Measurements from ENCODE around the gene MYL3.
"Not testable (repeated sequence)": the region's sequence is repeated elsewhere in the genome, so short reads cannot be mapped to it uniquely, and the experiment has no call there.

The MYL3 gene

DNA sequence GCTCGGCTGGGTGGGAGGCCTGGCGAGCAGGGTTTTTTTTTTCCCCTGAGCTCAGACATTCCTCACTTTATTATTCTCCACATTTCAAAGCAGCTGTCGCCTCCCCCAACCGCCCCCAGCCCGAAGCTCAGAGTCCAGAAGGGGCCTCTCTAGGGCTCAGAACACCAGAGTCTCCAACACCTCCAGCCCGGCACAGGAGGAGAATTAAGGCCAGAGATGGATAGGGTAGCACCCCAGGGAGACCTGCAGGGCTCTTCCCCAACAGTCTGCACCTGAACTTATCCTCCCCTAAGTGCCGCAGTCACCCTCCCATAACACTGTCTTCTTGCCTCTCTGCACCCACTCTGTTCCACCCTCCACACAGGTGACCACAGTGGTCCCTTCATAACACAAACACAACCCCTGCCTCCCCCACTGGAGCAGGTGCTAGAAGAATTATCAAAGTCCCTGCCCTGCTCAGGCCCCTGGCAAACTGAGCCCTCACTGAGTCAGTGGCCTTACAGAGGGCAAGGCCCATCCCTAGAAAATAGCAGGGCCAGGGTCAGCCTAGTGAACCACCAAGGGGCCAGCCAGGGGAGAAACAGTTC, 14.1 kb downstream of the MYL3 start:
- no peak for DNase-seq

DNA sequence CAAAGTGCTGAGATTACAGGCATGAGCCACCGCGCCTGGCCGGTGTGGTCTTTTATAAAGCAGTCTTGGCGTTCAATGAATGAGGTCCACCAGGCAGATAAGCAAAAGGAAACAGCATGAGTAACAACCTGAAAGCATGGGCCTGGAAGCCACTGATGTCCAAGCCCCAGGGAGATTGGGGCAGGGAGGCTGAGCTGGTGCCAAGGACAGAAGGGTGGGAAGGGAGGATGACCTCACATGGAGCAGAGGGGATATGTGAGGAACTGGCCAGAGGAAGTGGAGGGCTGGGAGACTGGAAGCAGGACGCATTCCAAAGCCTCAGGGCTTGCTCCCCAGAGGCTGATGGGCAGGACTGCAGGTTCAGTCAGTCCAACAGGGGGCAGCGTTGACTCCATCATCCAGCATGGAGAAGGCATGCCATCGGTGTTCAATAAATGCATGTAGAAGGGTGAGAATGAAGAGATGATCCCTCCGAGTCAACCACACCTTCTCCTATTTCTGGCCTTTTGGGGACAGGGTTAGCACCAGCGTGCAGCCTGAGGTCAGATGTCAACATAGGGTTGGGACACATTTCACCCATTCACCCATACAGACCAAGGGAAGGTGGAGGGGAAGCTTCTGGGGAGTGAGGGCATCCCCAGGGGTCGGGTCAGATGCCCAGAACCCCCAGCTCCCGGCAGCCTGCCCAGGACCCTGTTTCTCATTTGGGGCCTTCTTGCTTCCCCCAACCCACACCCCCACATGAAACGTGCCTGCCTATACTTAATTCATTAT, 14.8 kb downstream of the MYL3 start:
- peak; percentile 68 for DNase-seq

DNA sequence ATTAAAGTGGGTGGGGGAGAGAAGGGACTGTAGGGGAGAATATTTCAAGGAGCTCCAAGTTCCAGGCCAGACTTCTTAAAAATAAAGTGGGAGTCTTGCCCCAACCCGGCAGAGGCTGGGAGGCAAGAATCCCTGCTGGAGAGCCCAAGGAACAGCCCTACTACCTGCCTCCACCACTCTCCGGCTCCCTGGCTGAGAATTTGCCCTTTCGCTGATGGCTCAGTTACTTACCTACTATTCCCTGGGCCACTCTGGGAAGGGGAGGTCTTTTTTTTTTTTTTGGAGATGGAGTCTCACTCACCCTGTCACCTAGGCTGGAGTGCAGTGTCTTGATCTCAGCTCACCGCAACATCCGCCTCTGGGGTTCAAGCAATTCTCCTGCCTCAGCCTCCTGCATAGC, 15.5 kb downstream of the MYL3 start:
- DNase-seq = no peak

DNA sequence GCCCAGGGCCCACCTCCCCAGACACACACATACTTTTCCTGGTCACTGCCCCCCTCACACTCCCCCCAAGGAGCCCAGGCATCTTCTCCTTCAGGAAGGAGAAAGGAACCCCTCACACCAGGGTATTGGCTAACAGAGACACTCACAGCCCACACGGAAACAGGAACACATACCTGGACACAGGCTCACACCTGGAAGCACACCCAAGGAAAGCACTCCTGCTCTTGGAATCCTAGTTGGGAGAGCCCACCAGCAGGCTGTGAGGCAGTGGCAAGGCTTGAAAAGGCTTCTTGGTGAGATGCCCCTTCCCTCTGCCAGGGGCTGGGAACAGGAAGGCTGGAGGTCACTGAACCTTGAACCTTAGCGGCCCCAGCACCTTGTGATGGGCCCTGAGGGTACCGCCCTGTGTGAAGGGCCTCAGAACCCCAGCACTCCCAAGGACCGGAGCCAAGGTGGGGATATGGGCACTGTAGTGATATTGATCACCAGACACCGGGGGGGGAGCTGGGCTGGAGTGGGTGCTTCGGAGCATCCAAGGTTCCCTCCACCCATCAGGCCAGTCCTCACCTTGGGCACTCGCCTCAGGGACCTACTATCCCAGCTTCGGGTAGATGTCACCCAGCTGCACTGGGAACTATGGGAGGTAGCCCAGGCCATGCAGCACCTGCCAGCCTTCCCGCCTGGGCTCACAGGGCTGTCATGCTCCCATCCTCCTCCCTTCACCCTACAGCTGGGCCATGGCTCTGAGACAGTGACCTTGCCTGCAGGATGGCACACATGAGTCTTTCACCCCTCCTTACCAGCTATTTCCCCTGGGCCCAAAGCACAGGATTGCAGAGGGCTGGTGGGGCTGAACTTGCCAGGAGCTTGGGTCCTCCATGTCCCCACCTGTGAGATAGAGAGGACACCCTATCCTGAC, 16.4 kb downstream of the MYL3 start:
- no peak for DNase-seq

DNA sequence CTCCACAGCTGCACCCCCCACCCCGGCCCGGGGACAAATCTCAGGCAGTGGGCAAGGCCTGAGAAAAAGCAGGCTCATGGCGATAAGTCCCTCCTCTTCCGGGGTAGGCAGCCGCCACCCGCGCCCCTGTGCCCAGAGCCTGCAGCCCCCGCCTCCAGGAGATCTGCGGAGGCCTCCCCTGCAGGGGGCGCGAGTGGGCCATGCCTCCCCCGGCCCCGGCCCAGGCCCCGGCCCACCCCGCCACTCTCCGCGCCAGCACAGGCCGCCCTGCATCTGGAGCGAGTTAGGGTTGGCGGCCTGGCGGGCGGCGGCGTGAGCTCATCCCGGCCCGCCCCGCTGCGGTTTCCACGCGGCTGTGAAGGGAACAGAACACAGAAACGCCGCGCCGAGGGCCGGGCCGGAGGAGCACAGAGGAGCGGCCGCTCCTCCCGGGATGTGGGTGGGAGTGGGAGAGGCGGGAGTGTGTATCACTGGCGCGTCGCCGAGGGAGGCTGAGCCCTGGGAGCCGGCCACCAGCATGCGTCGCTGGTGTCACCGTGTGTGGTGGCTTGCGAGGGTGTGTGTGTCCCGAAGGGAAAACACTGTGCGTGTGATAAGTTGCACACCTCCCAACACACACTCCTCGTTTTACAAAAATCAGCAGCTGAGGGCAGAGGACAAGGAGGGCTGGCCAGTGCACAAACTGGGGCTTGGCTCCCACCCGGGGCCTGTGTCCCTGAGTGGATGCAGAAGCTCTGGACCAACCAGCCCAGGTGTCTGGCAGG, 17.2 kb downstream of the MYL3 start:
- DNase-seq = peak; percentile 82

DNA sequence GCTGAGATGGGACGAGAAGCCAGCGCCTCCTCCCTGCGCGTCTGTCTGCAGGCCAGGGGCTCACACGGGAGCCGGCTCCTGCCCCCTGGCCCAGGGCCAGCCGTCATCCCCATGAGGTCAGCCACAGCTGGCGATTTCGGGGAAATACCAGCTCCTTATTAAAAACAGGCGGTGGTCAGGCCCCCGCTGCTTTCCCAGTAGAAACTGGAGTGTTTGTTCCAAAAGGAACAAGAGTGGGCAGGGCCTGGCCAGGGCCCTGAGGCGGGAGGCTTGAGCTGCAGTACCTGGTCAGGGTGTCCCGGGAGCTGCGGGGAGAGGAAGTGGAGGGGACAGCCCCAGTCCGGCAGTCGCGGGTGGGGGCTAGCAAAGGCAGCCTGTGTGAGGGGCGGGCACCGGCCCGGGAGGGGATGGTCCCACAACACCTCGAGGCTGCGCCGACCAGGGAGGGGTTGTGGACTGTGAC, 17.8 kb downstream of the MYL3 start:
- DNase-seq = no peak

DNA sequence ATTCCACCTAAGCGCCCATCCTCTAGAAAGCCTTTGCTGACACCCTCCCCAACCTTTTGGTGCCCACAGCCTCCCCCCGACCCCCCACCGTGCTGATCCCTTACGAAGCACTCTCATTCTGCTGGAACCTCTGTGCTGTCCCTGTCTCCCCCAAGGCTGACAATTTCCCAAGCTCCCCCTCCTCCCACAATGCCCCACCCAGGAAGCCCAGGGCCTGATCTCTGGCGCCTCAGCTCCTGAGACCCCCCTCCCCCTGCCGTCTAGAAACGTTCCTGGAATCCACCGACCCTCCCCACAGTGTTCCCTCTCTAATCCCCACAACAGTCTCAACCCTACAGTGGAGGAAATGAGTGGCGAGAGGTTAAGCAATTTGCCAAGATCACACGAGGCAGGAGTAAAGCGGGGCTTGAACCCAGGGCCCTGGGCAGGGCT, 18.3 kb downstream of the MYL3 start:
- DNase-seq = no peak

DNA sequence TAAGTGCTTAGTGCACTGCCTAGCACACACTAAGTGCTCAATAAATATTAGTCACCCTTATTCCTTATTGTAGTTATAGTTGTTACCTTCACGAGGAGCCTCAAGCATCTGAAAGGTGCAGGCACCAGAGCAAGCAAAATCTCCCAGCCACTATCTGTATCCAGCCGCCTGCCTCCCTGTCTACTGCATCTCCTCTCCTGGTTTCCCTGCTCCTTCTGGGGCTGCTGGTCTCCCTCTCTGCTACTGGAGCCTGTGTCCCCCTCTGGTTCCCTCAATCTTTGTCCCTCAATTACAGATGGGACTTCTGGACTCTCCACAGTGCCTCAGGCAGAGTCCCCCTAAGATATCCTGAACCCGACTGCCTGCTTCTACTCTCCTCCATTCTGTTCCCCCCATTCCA, 18.8 kb downstream of the MYL3 start:
- no peak for DNase-seq

DNA sequence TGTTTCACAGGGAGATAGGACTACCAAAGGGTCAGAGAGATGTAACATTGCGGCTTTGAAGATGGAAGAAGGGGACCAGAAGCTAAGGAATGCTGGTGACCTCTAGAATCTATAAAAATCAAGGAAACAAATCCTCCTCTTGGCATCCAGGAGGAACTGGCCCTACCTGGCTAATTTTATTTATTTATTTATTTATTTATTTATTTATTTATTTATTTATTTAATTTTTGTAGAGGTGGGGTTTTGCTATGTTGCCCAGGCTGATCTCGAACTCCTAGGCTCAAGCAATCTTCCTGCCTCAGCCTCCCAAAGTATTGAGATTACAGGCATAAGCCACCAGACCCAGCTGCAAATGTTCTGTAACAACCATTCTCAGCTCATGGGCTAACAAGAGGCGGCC, 19.7 kb downstream of the MYL3 start:
- DNase-seq = no peak

DNA sequence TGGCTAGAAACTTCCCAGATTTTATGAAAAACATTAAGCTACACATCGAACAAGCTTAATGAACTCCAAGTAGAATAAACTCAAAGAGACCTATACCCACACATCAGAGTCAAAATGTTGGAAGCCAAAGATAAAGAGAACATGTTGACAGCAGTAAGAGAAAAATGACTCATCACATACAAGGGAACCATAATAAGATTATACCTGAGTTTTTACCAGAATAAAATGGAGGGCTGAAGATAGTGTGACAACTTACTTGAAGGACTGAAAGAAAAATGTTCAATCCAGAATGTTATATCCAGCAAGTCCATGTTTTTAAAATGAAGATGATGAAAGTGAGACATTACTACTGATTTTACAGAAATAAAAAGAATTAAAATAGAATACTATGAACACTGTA, 22.8 kb downstream of the MYL3 start:
- DNase-seq = no peak

DNA sequence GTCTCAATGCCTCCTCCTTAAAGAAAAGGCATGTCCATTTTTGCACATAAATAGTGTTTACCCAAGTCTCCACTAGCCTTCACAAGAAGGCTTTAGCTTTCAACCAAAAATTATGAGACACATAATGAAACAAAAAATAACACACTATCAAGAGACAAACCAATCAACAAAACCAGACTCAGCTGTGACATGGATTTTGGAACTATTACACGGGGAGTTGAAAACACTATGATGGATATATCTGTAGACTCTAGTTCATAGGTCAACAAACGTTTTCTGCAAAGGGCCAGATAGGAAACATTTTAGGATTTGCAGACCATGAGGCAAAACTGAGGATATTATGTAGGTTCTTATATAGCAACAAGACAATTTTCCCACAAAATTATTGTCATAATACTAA, 24.9 kb downstream of the MYL3 start:
- no peak for DNase-seq

DNA sequence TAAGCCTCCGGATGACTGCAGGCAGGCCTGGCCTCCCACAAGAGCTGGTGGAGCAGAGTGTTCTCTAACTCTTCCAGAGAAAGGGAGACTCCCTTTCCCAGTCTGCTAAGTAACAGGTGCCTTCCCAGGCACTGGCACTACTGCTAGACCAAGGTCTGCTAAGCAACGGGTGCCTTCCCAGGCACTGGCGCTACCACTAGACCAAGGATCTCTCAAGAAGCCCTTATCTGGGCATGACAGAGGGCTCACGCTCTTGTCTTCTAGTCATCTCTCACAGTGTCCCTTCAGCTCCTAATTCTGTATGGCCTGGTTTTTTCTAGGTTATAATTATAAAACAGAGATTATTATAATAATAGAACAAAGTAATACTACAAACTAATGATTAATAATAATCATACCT, 27.8 kb downstream of the MYL3 start:
- DNase-seq = no peak

DNA sequence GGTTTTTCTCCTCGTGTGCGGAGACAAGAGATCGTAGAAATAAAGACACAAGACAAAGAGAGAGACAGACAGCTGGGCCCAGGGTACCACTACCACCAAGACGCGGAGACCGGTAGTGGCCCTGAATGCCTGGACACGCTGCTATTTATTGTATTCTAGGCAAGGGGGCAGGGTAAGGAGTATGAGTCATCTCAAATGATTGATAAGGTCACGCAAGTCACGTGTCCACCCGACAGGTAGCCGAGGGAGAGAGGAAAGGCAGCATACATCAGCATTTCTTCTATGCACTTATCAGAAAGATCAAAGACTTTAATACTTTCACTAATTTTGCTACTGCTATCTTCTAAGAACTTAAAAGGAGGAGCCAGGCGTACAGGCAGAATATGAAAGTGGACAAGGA, 28.2 kb downstream of the MYL3 start:
- DNase-seq = no peak

DNA sequence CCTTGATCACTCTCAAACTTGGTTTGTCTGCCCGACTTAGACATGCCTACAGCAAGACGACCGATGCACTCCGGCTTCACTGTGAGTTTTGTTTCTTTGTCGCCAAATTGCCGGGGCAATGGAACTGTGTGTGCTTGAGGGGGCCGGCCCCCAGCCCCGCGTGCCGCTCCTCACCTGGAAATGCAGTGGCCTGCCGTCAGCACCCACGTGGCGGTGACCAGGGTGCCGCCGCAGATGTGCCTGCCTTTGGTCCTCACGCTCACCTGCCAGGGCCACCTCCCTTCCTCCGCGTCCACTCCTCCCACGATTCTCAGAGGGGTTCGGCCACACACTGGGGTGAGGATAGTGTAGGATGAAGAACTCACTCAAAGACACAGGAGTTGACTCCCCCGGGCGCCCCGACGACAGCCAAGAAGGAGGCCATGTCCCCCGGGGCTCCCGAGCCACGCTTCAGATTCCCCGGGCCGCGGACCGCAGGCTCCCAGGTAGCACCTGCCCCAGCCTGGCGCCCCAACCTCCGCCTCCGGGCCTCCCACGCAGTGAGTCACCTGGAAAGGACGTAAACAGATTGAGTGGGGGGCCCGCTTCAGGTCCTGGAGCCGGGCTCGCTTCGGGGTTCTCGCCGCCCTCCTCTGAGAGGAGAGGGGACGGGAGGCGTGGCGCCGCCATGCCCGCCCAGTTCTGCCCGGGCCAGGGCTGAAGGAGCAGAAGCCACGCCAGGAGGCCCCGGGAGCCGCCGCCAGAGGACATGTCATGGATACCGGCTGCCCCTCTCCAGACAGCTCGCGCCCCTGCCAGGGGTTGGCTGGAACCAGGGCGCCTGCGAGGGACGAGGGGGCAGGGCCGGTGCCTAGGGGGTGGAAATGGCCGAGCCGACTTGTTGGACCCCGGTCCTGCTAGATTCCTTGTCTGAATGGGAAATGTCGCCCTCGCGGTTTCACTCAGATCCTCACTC, 29.6 kb downstream of the MYL3 start:
- DNase-seq = no peak

DNA sequence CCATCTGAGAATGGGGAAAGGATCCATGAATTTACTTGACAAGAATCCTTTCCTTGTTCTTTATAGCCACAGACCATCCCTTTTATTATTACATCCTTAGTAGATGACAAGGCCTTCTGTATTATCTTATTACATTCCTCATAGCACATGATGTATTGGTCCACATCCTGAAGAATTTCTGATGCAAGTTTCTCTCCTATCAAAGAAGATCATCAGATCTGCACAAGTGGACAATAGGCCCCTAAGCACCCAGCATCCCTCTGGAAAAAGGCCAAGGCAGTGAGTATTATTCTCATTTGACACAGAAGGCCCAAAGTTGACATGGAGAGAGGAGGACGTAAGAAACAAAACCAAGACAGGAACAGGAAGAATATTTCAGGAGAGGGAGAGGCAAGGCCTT, 31.4 kb downstream of the MYL3 start:
- no peak for DNase-seq

DNA sequence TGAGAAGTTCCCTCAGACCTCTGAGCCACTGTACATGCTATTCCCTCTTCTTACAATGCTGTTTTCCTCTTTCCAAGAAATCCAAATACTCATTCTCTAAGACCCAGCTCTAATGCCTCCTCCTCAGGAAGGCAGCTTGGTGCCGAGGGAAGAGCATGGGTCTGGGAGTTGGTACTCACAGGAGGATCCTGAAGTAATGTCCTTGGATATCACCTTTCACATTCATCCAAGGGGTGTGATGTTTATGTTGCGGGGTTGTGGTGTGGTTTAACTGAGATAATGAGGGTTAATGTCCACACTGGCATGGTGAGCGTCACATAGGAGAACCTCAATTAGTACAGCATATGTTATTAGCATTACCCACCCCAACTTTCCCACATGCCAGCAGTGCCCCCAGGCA, 31.9 kb downstream of the MYL3 start:
- no peak for DNase-seq

DNA sequence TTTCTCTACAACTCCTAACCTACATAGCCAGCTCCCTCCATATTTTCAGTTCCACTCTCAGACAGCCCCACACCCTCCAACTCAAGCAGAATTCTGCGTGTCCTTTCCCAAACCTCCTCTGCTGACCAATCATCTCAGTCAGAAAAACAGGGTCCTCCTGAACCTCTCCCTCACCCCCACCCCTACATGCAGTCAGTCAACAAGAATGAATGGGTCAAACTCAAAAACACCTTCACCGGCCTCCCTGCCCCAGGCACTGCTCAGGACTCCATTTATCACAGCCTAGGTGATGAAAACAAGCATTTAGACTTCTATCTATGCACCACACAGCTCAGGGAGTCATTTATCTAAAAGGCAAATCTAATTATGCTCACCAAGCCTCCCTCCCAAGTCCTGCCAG, 32.4 kb downstream of the MYL3 start:
- no peak for DNase-seq

DNA sequence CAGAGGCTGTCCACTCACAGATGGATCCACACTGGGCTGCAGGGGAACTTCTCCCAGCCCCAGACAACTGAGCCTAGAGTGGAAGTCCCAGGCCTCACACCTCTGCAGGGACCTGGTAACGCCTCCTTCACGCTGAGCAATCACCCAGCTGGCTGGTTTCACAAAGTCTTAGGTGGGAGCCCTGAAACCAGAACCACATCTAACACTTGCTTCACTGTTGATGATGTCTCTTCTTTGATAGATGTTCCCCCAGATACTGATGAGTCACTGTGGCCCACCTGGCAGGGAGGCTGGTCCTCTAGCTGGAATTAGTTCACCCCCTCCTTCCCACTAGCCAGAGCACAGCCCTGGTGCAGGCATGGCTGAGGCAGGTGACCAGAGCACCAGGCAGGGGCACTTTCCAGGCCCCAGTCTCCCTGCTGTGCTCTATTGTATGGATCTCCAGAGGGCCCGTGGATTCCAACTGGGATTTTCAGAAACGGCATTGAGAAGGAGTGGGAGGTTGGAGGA, 33.5 kb downstream of the MYL3 start:
- DNase-seq = peak; percentile 62

DNA sequence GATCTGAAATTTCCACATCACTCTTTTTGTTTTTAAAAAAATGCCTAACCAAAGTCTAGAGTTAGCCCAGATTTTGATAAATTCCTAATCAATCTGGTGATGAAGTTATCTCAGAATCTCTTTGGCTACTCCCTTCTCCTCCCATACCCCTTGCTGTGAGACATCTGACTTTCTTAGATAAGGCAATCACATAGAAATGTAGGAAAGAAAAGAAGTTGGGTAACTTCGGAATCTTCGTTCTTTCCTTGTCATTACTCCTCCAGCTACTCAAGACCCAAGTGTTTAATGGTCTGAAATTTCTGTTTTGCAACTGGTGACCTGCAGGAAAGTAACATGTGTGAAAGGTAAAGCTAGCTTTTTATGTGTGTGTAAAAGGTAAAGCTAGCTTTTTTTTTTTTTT, 37.8 kb downstream of the MYL3 start:
- no peak for DNase-seq

DNA sequence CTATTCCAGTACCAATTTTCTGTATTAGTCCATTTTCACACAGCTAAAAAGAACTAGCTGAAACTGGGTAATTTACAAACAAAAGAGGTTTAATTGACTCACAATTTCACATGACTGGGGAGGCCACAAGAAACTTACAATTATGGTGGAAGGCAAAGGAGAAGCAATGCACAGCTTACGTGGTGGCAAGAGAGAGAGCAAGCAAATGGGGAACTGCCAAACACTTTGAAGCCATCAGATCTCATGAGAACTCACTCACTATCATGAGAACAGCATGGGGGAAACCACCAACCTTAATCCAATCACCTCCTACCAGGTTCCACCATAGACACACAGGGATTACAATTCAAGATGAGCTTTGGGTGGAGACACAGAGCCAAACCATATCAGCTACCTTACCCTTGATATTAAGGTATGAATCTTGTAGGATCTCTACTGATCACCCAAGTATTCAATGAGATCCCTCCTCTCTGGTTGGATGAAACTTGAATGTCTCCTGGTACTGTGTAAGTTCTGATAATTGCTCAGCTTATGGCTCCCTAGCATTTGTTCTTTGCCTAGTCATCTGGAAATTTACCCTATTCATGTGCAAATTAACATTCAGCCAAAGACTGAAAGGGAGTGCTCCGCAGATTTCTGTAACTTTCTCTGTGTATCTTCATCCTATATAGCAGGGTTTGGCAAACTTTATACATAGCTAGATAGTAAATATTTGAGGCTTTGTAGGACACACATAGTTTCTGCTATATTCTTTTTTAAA, 38.9 kb downstream of the MYL3 start:
- DNase-seq = no peak

DNA sequence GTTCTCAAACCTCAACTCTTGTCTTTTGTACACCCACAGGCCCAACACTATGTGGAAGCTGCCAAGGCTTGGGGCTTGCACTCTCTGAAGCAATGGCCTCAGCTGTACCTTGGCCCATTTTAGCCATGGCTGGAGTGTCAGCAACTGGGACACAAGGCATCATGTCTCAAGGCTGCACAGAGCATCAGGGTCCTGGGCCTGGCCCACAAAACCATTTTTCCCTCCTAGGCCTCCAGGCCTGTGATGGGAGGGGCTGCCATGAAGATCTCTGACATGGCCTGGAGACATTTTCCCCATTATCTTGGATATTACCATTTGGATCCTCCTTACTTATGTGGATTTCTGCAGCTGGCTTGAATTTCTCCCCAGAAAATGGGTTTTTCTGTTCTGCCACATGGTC, 39.9 kb downstream of the MYL3 start:
- not testable (repeated sequence) for DNase-seq

Data from stimulated activated CD4-positive, alpha-beta T cell treated with anti-CD3 and anti-CD28 coated beads, Interleukin-15, amount 100 ng/mL, for 24 hours (primary cell).